HepG2 (cell line): ENCODE results near the gene U2AF1L4. TPM values are rescaled to one million over a fixed set of nuclear protein-coding genes. Genes with fewer than 3 reads are reported as not detected.

Source experiments
- NR1H2 ChIP-seq: sonication (generic); formaldehyde crosslinking; IDR thresholded peaks from 2 replicates; pipeline ENCODE4 v1.8.1; 2022; ENCODE audit warnings: low read depth, missing genetic modification reagents, borderline replicate concordance
- PAX8 ChIP-seq: sonication (generic); formaldehyde crosslinking; IDR thresholded peaks from 2 replicates; pipeline ENCODE4 v1.8.0; 2022; ENCODE audit warnings: mild to moderate bottlenecking, missing genetic modification reagents, borderline replicate concordance
- SETDB1 ChIP-seq: sonication (generic); formaldehyde crosslinking; IDR thresholded peaks from 2 replicates; pipeline ENCODE4 v1.5.1; 2020; ENCODE audit warnings: missing genetic modification reagents, mild to moderate bottlenecking, borderline replicate concordance
- ZKSCAN5 ChIP-seq: sonication (generic); formaldehyde crosslinking; IDR thresholded peaks from 2 replicates; pipeline ENCODE4 v1.5.1; 2020; ENCODE audit warnings: mild to moderate bottlenecking, missing genetic modification reagents
- ZNF660 ChIP-seq: sonication (generic); formaldehyde crosslinking; IDR thresholded peaks from 2 replicates; pipeline ENCODE4 v1.5.1; 2020; ENCODE audit warnings: mild to moderate bottlenecking, low read depth, missing genetic modification reagents, borderline replicate concordance
- ZNF670 ChIP-seq: sonication (generic); formaldehyde crosslinking; IDR thresholded peaks from 2 replicates; pipeline ENCODE4 v1.8.0; 2022; ENCODE audit warnings: mild to moderate bottlenecking, missing genetic modification reagents, borderline replicate concordance
- polyA plus RNA-seq, 8 experiments: library from polyadenylated mRNA; depleted of rRNA in 3 of 8; stranded (reverse) in 7 of 8; unstranded in 1 of 8; fragments of >200 nt; fragmentation: Illumina TruSeq in 4 of 8; extraction: Trizol in 4 of 8; gene quantifications; 2 replicates each; pipeline versions ENCODE4 v1.2.1 to v1.2.3, GENCODE V29; 2011 to 2016; ENCODE audit warnings: low read depth in 4 of 8, missing spikeins in 1 of 8, mixed read lengths in 1 of 8; ENCODE audit not compliant: insufficient read depth in 1 of 8
- total RNA-seq, 5 experiments: library from RNA; depleted of rRNA; stranded (reverse); fragments of >200 nt; fragmentation: Illumina TruSeq; extraction: Trizol; gene quantifications; 2 replicates each; pipeline ENCODE4 v1.2.3, GENCODE V29; 2016; ENCODE audit warnings: low read depth in 1 of 5
- TF ChIP-seq, protein P1 (sequence below): sonication (generic); formaldehyde crosslinking; IDR thresholded peaks from 2 replicates; pipeline ENCODE4 v1.9.0; 2021; ENCODE audit warnings: mild to moderate bottlenecking, missing genetic modification reagents
- TF ChIP-seq, protein P2 (sequence below): sonication (generic); formaldehyde crosslinking; IDR thresholded peaks from 2 replicates; pipeline ENCODE4 v1.8.0; 2022; ENCODE audit warnings: missing genetic modification reagents, low read depth, mild to moderate bottlenecking, borderline replicate concordance
- TF ChIP-seq, protein P3 (sequence below): sonication (generic); formaldehyde crosslinking; IDR thresholded peaks from 2 replicates; pipeline ENCODE4 v1.4.0; 2020; ENCODE audit warnings: missing genetic modification reagents, borderline replicate concordance
- TF ChIP-seq, protein P4 (sequence below): sonication (generic); formaldehyde crosslinking; IDR thresholded peaks from 2 replicates; pipeline ENCODE4 v1.5.1; 2020; ENCODE audit warnings: missing genetic modification reagents, mild to moderate bottlenecking, borderline replicate concordance
- TF ChIP-seq, protein P5 (sequence below): sonication (generic); formaldehyde crosslinking; IDR thresholded peaks from 2 replicates; pipeline ENCODE4 v1.4.0; 2020; ENCODE audit warnings: missing genetic modification reagents
- TF ChIP-seq, protein P6 (sequence below): sonication (generic); formaldehyde crosslinking; IDR thresholded peaks from 2 replicates; pipeline ENCODE4 v1.8.0; 2022; ENCODE audit warnings: low read depth, missing genetic modification reagents

U2AF1L4 gene
- total and polyA plus RNA-seq, 2 of the 13 experiments (the other 11 are each of a cell fraction or from before 2014, with no cell fraction given): 7.9 to 15.4 TPM

DNA sequence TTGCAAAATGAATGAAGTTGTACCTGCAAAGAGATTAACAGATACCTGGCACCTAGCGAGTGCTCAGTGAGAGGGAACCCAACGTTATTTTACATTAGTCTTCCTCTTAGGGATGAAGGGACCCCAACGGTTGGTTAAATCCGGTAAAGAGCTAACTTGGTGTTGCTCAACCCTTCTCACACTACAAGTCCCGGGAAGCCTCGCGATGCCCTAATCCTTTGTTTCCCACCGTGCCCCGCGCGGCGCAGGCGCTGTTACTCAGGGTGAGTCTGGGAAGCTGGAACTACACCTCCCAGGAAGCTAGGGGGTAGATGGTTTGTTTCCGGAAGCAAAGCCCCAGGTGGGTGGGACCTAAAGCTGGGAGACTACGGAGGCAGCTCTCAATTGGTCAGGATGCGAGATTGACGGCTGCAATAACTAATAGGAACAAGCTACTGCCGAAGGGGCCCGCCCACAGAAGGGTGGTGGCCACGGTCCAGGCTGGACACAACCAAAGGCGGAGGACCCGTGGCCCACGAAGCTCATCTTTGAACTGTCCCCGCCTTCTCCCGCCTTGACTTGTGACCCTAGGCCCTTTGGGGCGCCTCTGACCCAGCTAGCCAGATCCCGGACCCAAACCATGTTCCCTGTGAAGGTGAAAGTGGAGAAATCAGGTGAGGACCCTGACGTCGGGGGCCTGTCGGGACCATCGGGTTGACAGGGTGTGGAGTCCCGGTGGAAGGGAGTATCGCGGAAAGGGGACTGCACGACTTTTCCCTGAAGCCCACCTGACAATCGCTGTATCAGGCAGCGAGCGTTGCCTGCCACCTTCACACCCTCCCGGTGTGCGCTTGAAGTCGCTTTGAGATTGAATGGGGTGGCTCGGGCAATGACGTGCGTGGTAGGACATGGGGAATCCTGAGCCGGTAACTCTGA is 3.1 kb upstream of the U2AF1L4 start, which contains the start of gene LIN37 (continued):
- TF ChIP-seq ZNF670 (CRISPR knock-in tag) (no peak), PAX8 (no peak), NR1H2 (no peak), ZKSCAN5 (CRISPR knock-in tag) (no peak), SETDB1 (CRISPR knock-in tag) (no peak), ZNF660 (CRISPR knock-in tag) (no peak)
- TF ChIP-seq, protein P1, sequence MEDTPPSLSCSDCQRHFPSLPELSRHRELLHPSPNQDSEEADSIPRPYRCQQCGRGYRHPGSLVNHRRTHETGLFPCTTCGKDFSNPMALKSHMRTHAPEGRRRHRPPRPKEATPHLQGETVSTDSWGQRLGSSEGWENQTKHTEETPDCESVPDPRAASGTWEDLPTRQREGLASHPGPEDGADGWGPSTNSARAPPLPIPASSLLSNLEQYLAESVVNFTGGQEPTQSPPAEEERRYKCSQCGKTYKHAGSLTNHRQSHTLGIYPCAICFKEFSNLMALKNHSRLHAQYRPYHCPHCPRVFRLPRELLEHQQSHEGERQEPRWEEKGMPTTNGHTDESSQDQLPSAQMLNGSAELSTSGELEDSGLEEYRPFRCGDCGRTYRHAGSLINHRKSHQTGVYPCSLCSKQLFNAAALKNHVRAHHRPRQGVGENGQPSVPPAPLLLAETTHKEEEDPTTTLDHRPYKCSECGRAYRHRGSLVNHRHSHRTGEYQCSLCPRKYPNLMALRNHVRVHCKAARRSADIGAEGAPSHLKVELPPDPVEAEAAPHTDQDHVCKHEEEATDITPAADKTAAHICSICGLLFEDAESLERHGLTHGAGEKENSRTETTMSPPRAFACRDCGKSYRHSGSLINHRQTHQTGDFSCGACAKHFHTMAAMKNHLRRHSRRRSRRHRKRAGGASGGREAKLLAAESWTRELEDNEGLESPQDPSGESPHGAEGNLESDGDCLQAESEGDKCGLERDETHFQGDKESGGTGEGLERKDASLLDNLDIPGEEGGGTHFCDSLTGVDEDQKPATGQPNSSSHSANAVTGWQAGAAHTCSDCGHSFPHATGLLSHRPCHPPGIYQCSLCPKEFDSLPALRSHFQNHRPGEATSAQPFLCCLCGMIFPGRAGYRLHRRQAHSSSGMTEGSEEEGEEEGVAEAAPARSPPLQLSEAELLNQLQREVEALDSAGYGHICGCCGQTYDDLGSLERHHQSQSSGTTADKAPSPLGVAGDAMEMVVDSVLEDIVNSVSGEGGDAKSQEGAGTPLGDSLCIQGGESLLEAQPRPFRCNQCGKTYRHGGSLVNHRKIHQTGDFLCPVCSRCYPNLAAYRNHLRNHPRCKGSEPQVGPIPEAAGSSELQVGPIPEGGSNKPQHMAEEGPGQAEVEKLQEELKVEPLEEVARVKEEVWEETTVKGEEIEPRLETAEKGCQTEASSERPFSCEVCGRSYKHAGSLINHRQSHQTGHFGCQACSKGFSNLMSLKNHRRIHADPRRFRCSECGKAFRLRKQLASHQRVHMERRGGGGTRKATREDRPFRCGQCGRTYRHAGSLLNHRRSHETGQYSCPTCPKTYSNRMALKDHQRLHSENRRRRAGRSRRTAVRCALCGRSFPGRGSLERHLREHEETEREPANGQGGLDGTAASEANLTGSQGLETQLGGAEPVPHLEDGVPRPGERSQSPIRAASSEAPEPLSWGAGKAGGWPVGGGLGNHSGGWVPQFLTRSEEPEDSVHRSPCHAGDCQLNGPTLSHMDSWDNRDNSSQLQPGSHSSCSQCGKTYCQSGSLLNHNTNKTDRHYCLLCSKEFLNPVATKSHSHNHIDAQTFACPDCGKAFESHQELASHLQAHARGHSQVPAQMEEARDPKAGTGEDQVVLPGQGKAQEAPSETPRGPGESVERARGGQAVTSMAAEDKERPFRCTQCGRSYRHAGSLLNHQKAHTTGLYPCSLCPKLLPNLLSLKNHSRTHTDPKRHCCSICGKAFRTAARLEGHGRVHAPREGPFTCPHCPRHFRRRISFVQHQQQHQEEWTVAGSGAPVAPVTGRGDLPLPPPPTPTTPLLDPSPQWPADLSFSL (CRISPR knock-in tag): no peak
- TF ChIP-seq, protein P2, sequence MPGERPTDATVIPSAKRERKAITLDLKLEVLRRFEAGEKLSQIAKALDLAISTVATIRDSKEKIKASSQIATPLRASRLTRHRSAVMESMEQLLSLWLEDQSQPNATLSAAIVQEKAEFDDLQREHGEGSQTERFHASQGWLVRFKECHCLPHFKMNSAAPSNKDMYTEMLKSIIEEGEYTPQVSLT (CRISPR knock-in tag): no peak
- TF ChIP-seq, protein P3, sequence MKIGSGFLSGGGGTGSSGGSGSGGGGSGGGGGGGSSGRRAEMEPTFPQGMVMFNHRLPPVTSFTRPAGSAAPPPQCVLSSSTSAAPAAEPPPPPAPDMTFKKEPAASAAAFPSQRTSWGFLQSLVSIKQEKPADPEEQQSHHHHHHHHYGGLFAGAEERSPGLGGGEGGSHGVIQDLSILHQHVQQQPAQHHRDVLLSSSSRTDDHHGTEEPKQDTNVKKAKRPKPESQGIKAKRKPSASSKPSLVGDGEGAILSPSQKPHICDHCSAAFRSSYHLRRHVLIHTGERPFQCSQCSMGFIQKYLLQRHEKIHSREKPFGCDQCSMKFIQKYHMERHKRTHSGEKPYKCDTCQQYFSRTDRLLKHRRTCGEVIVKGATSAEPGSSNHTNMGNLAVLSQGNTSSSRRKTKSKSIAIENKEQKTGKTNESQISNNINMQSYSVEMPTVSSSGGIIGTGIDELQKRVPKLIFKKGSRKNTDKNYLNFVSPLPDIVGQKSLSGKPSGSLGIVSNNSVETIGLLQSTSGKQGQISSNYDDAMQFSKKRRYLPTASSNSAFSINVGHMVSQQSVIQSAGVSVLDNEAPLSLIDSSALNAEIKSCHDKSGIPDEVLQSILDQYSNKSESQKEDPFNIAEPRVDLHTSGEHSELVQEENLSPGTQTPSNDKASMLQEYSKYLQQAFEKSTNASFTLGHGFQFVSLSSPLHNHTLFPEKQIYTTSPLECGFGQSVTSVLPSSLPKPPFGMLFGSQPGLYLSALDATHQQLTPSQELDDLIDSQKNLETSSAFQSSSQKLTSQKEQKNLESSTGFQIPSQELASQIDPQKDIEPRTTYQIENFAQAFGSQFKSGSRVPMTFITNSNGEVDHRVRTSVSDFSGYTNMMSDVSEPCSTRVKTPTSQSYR (CRISPR knock-in tag): no peak
- TF ChIP-seq, protein P4, sequence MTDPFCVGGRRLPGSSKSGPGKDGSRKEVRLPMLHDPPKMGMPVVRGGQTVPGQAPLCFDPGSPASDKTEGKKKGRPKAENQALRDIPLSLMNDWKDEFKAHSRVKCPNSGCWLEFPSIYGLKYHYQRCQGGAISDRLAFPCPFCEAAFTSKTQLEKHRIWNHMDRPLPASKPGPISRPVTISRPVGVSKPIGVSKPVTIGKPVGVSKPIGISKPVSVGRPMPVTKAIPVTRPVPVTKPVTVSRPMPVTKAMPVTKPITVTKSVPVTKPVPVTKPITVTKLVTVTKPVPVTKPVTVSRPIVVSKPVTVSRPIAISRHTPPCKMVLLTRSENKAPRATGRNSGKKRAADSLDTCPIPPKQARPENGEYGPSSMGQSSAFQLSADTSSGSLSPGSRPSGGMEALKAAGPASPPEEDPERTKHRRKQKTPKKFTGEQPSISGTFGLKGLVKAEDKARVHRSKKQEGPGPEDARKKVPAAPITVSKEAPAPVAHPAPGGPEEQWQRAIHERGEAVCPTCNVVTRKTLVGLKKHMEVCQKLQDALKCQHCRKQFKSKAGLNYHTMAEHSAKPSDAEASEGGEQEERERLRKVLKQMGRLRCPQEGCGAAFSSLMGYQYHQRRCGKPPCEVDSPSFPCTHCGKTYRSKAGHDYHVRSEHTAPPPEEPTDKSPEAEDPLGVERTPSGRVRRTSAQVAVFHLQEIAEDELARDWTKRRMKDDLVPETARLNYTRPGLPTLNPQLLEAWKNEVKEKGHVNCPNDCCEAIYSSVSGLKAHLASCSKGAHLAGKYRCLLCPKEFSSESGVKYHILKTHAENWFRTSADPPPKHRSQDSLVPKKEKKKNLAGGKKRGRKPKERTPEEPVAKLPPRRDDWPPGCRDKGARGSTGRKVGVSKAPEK (CRISPR knock-in tag): no peak
- TF ChIP-seq, protein P5, sequence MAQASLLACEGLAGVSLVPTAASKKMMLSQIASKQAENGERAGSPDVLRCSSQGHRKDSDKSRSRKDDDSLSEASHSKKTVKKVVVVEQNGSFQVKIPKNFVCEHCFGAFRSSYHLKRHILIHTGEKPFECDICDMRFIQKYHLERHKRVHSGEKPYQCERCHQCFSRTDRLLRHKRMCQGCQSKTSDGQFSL: no peak
- TF ChIP-seq, protein P6, sequence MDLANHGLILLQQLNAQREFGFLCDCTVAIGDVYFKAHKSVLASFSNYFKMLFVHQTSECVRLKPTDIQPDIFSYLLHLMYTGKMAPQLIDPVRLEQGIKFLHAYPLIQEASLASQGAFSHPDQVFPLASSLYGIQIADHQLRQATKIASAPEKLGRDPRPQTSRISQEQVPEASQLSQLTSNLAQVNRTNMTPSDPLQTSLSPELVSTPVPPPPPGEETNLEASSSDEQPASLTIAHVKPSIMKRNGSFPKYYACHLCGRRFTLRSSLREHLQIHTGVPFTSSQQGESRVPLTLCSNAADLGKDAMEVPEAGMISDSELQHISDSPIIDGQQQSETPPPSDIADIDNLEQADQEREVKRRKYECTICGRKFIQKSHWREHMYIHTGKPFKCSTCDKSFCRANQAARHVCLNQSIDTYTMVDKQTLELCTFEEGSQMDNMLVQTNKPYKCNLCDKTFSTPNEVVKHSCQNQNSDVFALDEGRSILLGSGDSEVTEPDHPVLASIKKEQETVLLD (CRISPR knock-in tag): no peak
